Activated CD4-positive, alpha-beta memory T cell treated with anti-CD3 and anti-CD28 coated beads, Interleukin-2, amount 10 ng/mL, durations not matched to agents 7 days and 5 days (primary cell): ENCODE results near the gene RRP7A. TPM values are rescaled to one million over a fixed set of nuclear protein-coding genes. Genes with fewer than 3 reads are reported as not detected.
"Not testable (repeated sequence)": the region's sequence is repeated elsewhere in the genome, so short reads cannot be mapped to it uniquely, and the experiment has no call there.

Experiments used
- CTCF ChIA-PET: fragments of 350-600 bp; sonication (Branson Sonifier 250); formaldehyde crosslinking; loops from one replicate; lab custom pipeline; 2021; ENCODE audit warnings: antibody characterized with exemption, inconsistent platforms; lab: Charles Lee
- POLR2A ChIA-PET: fragments of 350-600 bp; sonication (Branson Sonifier 250); formaldehyde crosslinking; loops from one replicate; lab custom pipeline; 2021; ENCODE audit warnings: antibody characterized with exemption; lab: Charles Lee
- DNase-seq: peaks from one replicate; pipeline ENCODE4 v3.0.0-alpha.2; 2020
- H3K27ac Mint-ChIP-seq: one replicate; pipeline ENCODE4 v1.8.0; 2021; ENCODE audit warnings: mild to moderate bottlenecking, mixed read lengths
- H3K27me3 Mint-ChIP-seq: one replicate; pipeline ENCODE4 v1.8.0; 2021; ENCODE audit warnings: mixed read lengths
- H3K36me3 Mint-ChIP-seq: one replicate; pipeline ENCODE4 v1.8.0; 2021; ENCODE audit warnings: low read depth, mixed read lengths
- H3K4me1 Mint-ChIP-seq: one replicate; pipeline ENCODE4 v1.8.0; 2021; ENCODE audit warnings: mixed read lengths
- H3K4me3 Mint-ChIP-seq: one replicate; pipeline ENCODE4 v1.8.0; 2021; ENCODE audit warnings: mild to moderate bottlenecking, mixed read lengths
- H3K9me3 Mint-ChIP-seq: one replicate; pipeline ENCODE4 v1.8.0; 2021; ENCODE audit warnings: mixed read lengths
- total RNA-seq, 2 experiments: library from RNA; stranded (reverse); gene quantifications; one replicate each; pipeline ENCODE4 v1.2.3, GENCODE V29; 2021

RRP7A gene
- total RNA-seq, 2 experiments from 2014 or later = 58.8 to 62.5 TPM

- Mint-ChIP-seq H3K9me3 (no peaks in the 10 kb centered on the region), H3K4me3 (no peak overlapping the region), H3K36me3 (peaks cover 14% of the 10 kb centered on the region), H3K4me1 (no peaks in the 10 kb centered on the region), H3K27ac (no peak overlapping the region), H3K27me3 (no peaks in the 10 kb centered on the region)
- POLR2A ChIA-PET = no interaction called here
- CTCF ChIA-PET = interaction anchor here (1.2 kb wide), 1 partner anchor 9 kb away, joined by 3 read pairs; no protein-coding TSS in a partner anchor
- DNase-seq = no peak
Measured at GRCh38 chr22:42509548-42509947, 10.0 kb downstream of the RRP7A start.

- POLR2A ChIA-PET, CTCF ChIA-PET, H3K27me3 Mint-ChIP-seq, H3K27ac Mint-ChIP-seq, H3K36me3 Mint-ChIP-seq, H3K4me1 Mint-ChIP-seq, H3K4me3 Mint-ChIP-seq, DNase-seq, H3K9me3 Mint-ChIP-seq: not testable (repeated sequence)
Measured at GRCh38 chr22:42508975-42509364, 10.6 kb downstream of the RRP7A start.

GRCh38 chr22:42508327-42508974, 11.1 kb downstream of the RRP7A start:
- POLR2A ChIA-PET = interaction anchor here (0.6 to 0.9 kb wide), 2 partner anchors 62 to 374 kb away, joined by 4 to 5 read pairs; no protein-coding TSS in a partner anchor
- H3K4me3 Mint-ChIP-seq = not testable (repeated sequence)

GRCh38 chr22:42500836-42501179, 18.8 kb downstream of the RRP7A start:
- no peak overlapping the region for H3K4me3 Mint-ChIP-seq
- POLR2A ChIA-PET = no interaction called here
- no peak overlapping the region for H3K27ac Mint-ChIP-seq
- peaks cover 2% of the 10 kb centered on the region for H3K27me3 Mint-ChIP-seq
- no peaks in the 10 kb centered on the region for H3K9me3 Mint-ChIP-seq
- H3K4me1 Mint-ChIP-seq = peaks cover 24% of the 10 kb centered on the region
- CTCF ChIA-PET = no interaction called here
- no peak for DNase-seq
- no peaks in the 10 kb centered on the region for H3K36me3 Mint-ChIP-seq

More at GRCh38 chr22:42508327-42508974, 11.1 kb downstream of the RRP7A start:
- H3K36me3 Mint-ChIP-seq, H3K4me1 Mint-ChIP-seq, DNase-seq, H3K27ac Mint-ChIP-seq, H3K27me3 Mint-ChIP-seq, H3K9me3 Mint-ChIP-seq, CTCF ChIA-PET: not testable (repeated sequence)

GRCh38 chr22:42500161-42500835, 19.3 kb downstream of the RRP7A start:
- DNase-seq = peak; percentile 91
- ChIA-PET POLR2A (no interaction called here), CTCF (no interaction called here)
- H3K27ac Mint-ChIP-seq = no peak overlapping the region
- peaks cover 24% of the 10 kb centered on the region for H3K4me1 Mint-ChIP-seq
- H3K9me3 Mint-ChIP-seq = no peaks in the 10 kb centered on the region
- peaks cover 2% of the 10 kb centered on the region for H3K27me3 Mint-ChIP-seq
- H3K4me3 Mint-ChIP-seq = peak overlapping the region; percentile 44
- no peaks in the 10 kb centered on the region for H3K36me3 Mint-ChIP-seq

GRCh38 chr22:42499773-42500160, 19.8 kb downstream of the RRP7A start:
- H3K36me3 Mint-ChIP-seq, H3K27me3 Mint-ChIP-seq, DNase-seq, H3K27ac Mint-ChIP-seq, H3K9me3 Mint-ChIP-seq, CTCF ChIA-PET: not testable (repeated sequence)
- peak overlapping the region; percentile 44 for H3K4me3 Mint-ChIP-seq
- peaks cover 24% of the 10 kb centered on the region for H3K4me1 Mint-ChIP-seq
- POLR2A ChIA-PET = interaction anchor here (1.4 kb wide), 1 partner anchor 115 kb away, joined by 7 read pairs; the partner anchor contains the start of gene POLDIP3

- CTCF ChIA-PET = interaction anchor here (0.6 kb wide), 1 partner anchor 38 kb away, joined by 4 read pairs; no protein-coding TSS in a partner anchor
- POLR2A ChIA-PET, H3K36me3 Mint-ChIP-seq, H3K4me3 Mint-ChIP-seq, DNase-seq, H3K27me3 Mint-ChIP-seq, H3K27ac Mint-ChIP-seq, H3K9me3 Mint-ChIP-seq: not testable (repeated sequence)
- peaks cover 21% of the 10 kb centered on the region for H3K4me1 Mint-ChIP-seq
Measured at GRCh38 chr22:42495533-42496141, 24.0 kb downstream of the RRP7A start.

- DNase-seq = no peak
- peaks cover 12% of the 10 kb centered on the region for H3K27me3 Mint-ChIP-seq
- CTCF ChIA-PET = interaction anchor here (0.7 kb wide), 1 partner anchor 527 kb away, joined by 3 read pairs; no protein-coding TSS in a partner anchor
- no peak overlapping the region for H3K4me3 Mint-ChIP-seq
- POLR2A ChIA-PET = no interaction called here
- no peak overlapping the region for H3K27ac Mint-ChIP-seq
- no peaks in the 10 kb centered on the region for H3K9me3 Mint-ChIP-seq
- peaks cover 4% of the 10 kb centered on the region for H3K4me1 Mint-ChIP-seq
- H3K36me3 Mint-ChIP-seq = no peaks in the 10 kb centered on the region
Measured at GRCh38 chr22:42493393-42493792, 26.2 kb downstream of the RRP7A start.

GRCh38 chr22:42492323-42492690, 27.3 kb downstream of the RRP7A start:
- H3K9me3 Mint-ChIP-seq = no peaks in the 10 kb centered on the region
- H3K27me3 Mint-ChIP-seq = peaks cover 12% of the 10 kb centered on the region
- no peaks in the 10 kb centered on the region for H3K4me1 Mint-ChIP-seq
- ChIA-PET CTCF (no interaction called here), POLR2A (no interaction called here)
- no peaks in the 10 kb centered on the region for H3K36me3 Mint-ChIP-seq
- no peak overlapping the region for H3K27ac Mint-ChIP-seq
- no peak for DNase-seq
- H3K4me3 Mint-ChIP-seq = no peak overlapping the region

- no peaks in the 10 kb centered on the region for H3K36me3 Mint-ChIP-seq
- H3K27ac Mint-ChIP-seq = no peak overlapping the region
- no peak overlapping the region for H3K4me3 Mint-ChIP-seq
- peaks cover 12% of the 10 kb centered on the region for H3K27me3 Mint-ChIP-seq
- H3K9me3 Mint-ChIP-seq = no peaks in the 10 kb centered on the region
- no peak for DNase-seq
- no peaks in the 10 kb centered on the region for H3K4me1 Mint-ChIP-seq
- ChIA-PET POLR2A (no interaction called here), CTCF (no interaction called here)
Measured at GRCh38 chr22:42490243-42490832, 29.3 kb downstream of the RRP7A start.

GRCh38 chr22:42489000-42489399, 30.6 kb downstream of the RRP7A start:
- no peak overlapping the region for H3K27ac Mint-ChIP-seq
- no peaks in the 10 kb centered on the region for H3K9me3 Mint-ChIP-seq
- H3K4me1 Mint-ChIP-seq = no peaks in the 10 kb centered on the region
- no peak overlapping the region for H3K4me3 Mint-ChIP-seq
- DNase-seq = no peak
- ChIA-PET POLR2A (no interaction called here), CTCF (no interaction called here)
- peaks cover 9% of the 10 kb centered on the region for H3K27me3 Mint-ChIP-seq
- H3K36me3 Mint-ChIP-seq = no peaks in the 10 kb centered on the region

GRCh38 chr22:42484506-42484905, 35.1 kb downstream of the RRP7A start:
- Mint-ChIP-seq H3K27ac (no peak overlapping the region), H3K4me1 (no peaks in the 10 kb centered on the region), H3K4me3 (no peak overlapping the region), H3K36me3 (no peaks in the 10 kb centered on the region), H3K27me3 (peaks cover 12% of the 10 kb centered on the region), H3K9me3 (no peaks in the 10 kb centered on the region)
- POLR2A ChIA-PET = no interaction called here
- no peak for DNase-seq
- CTCF ChIA-PET = no interaction called here

GRCh38 chr22:42483610-42484223, 35.9 kb downstream of the RRP7A start:
- H3K36me3 Mint-ChIP-seq, POLR2A ChIA-PET, H3K4me1 Mint-ChIP-seq, DNase-seq, H3K9me3 Mint-ChIP-seq, CTCF ChIA-PET, H3K4me3 Mint-ChIP-seq, H3K27ac Mint-ChIP-seq: not testable (repeated sequence)
- peaks cover 12% of the 10 kb centered on the region for H3K27me3 Mint-ChIP-seq
